ENCODE data around the gene KCNQ4. TPM values are rescaled to one million over a fixed set of nuclear protein-coding genes. Genes with fewer than 3 reads are reported as not detected.

Gene KCNQ4
- total and polyA plus RNA-seq, 7 experiments from 2014 or later = 0.10 to 0.97 (median 0.20) TPM; not detected in 1

DNA sequence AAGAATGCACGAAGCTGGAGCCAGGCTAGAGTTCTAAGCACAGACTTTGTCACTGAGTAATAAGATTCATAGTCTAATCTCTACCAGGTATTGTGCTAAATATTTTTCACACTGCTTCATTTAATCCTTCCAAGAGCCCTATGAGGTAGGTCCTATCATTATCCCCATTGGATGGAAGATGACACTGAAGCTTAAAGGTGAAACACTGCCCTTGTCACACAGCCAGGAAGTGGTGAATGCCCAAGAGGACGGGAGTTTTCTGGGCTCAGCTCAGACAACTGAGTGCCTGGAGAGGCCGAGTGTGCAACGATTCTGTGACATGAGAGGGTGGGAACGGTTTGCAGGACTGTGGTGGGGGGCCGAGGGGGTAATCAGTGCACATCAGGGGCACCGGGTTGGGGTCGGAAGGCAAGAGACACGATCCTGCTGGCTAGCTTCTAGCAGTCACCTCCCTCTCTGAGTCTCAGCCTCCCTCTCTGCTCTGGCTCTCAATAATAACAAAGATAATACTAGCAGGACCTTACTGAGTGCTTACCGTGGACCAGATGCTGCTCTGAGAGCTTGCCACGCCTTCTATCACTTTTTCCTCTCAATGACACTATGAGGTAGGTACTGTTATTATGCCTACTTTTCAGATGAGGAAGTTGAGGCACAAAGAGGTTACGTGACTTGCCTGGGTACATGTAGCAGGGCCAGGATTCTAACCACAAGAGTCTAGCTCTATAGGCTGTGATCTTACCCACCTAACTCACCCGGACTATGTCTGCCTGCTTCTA lies 12.4 kb downstream of the KCNQ4 start:
- H3K27ac Mint-ChIP-seq = peak overlapping the region; percentile 74 to 94 (median 86)
- Histone ChIP-seq H3K27me3 (ENCODE audit: control insufficient read depth in 2 of 2, insufficient read depth in 2 of 2, low read length in 2 of 2) (no peaks in the 10 kb centered on the region), H3K4me3 (ENCODE audit: low read length) (peak overlapping the region; percentile 27), H3K4me1 (ENCODE audit: control insufficient read depth in 2 of 2, insufficient read depth in 2 of 2, low read length in 2 of 2) (peaks cover 6 to 18% of the 10 kb centered on the region in 2 donors), H3K27ac (ENCODE audit: low read depth, low read length) (peak overlapping the region; percentile 59), H3K9me3 (ENCODE audit: control insufficient read depth in 2 of 3, low read length in 3 of 3) (no peaks in the 10 kb centered on the region), H3K36me3 (ENCODE audit: control insufficient read depth in 2 of 3, insufficient read depth in 3 of 3, low read length in 3 of 3) (no peaks in the 10 kb centered on the region)
- ChIA-PET CTCF (interaction anchor here (0.6 to 4.0 kb wide), 2 partner anchors 21 to 95 kb away, joined by 4 to 40 read pairs; no protein-coding TSS in a partner anchor), POLR2A (interaction anchor here (0.9 to 3.5 kb wide), 6 partner anchors 10 to 265 kb away, joined by 3 to 17 read pairs (median 5); partner anchors contain the start of genes CITED4, NFYC and ZNF684)
- no peaks in the 10 kb centered on the region for H3K36me3 Mint-ChIP-seq
- DNase-seq (no peak), ATAC-seq (peak; percentile 34)
- H3K4me3 Mint-ChIP-seq = peak overlapping the region; percentile 67 to 84 (median 74)
- H3K9me3 Mint-ChIP-seq = peaks cover 0 to 2% (median 0%) of the 10 kb centered on the region in 11 donors
- H3K27me3 Mint-ChIP-seq = peaks cover 0 to 5% (median 0%) of the 10 kb centered on the region in 5 donors
- intact Hi-C loops (cut with micrococcal nuclease) = no loop called here
- H3K4me1 Mint-ChIP-seq = peaks cover 13 to 49% (median 44%) of the 10 kb centered on the region in 7 donors

DNA sequence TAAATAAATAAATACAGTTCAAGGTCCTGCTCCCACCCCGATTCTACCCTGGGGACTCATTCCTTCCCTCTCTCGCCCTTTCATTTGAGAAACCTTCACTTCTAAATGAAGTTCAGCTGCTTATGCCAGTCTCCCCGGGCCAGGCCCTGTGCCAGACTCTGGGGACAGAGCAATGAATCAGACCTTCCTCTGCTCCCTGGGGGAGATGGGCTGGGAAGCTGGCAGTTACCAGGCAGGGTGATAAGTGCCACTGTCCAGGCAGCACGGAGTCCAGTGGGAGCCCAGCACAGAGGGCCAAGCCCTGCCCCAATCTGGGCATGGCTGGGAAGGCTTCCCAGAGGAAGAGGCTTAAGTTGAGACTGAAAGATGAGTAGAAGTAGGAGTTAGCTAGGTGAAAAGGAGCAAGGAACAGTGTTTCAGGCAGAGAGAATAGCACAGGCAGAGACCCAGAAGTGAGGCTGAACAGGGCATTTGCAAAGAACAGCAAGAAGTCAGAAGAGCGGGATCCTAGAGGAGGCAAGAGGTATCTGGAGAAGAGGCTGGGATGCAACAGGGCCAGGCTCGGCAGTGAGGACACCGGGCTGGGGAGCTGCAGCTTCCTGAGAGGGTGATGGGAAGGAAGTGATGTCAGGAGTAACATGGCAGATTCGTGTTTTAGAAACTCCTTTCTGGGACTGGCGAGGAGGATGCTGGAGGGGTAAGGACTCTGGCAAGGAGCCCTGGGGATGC lies 13.5 kb downstream of the KCNQ4 start:
- Mint-ChIP-seq H3K4me1 (peaks cover 22 to 60% (median 55%) of the 10 kb centered on the region in 7 donors), H3K4me3 (peak overlapping the region; percentile 51 to 87 (median 66))

DNA sequence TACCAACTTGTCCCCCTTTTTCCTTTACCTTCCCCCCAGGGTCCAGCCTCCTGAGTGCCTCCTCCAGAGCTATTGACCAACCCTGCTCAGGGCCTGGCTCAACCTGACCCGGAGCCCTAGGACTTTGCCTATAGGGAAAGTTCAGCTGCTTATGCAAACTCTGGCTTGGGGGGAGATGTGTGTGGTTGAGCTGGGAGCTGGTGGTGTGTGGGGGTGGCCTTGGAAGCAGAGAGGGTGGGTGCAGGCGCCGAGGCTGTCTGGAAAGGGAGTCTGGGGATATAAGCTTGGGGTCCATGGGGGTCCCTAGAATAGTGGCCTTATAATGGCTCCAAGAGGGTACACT lies 14.1 kb downstream of the KCNQ4 start:
- Histone ChIP-seq H3K27me3 (ENCODE audit: control insufficient read depth in 2 of 2, insufficient read depth in 2 of 2, low read length in 2 of 2) (no peaks in the 10 kb centered on the region), H3K9me3 (ENCODE audit: control insufficient read depth in 2 of 3, low read length in 3 of 3) (no peaks in the 10 kb centered on the region), H3K27ac (ENCODE audit: low read depth, low read length) (no peak overlapping the region), H3K36me3 (ENCODE audit: control insufficient read depth in 2 of 3, insufficient read depth in 3 of 3, low read length in 3 of 3) (no peaks in the 10 kb centered on the region), H3K4me1 (ENCODE audit: control insufficient read depth in 2 of 2, insufficient read depth in 2 of 2, low read length in 2 of 2) (peaks cover 18 to 29% of the 10 kb centered on the region in 2 donors), H3K4me3 (ENCODE audit: low read length) (no peak overlapping the region)
- H3K4me1 Mint-ChIP-seq = peaks cover 22 to 62% (median 57%) of the 10 kb centered on the region in 7 donors
- peak overlapping the region in 9 of 10 donors; percentile 28 to 87 (median 62) for H3K4me3 Mint-ChIP-seq
- CTCF ChIA-PET = interaction anchor here (4.0 kb wide), 1 partner anchor 23 kb away, joined by 40 read pairs; no protein-coding TSS in a partner anchor
- ATAC-seq (no peak), DNase-seq (no peak)
- POLR2A ChIA-PET = interaction anchor here (0.8 to 3.5 kb wide), 3 partner anchors 11 to 64 kb away, joined by 3 to 17 read pairs (median 5); partner anchors contain the start of gene CITED4
- peaks cover 0 to 5% (median 0%) of the 10 kb centered on the region in 5 donors for H3K27me3 Mint-ChIP-seq
- peak overlapping the region in 7 of 9 donors; percentile 13 to 90 (median 70) for H3K27ac Mint-ChIP-seq
- intact Hi-C loops (cut with micrococcal nuclease) = no loop called here
- no peaks in the 10 kb centered on the region for H3K36me3 Mint-ChIP-seq
- peaks cover 0 to 2% (median 0%) of the 10 kb centered on the region in 11 donors for H3K9me3 Mint-ChIP-seq

More for the DNA sequence above, 13.5 kb downstream of the KCNQ4 start:
- no peak for DNase-seq
- peaks cover 0 to 5% (median 0%) of the 10 kb centered on the region in 5 donors for H3K27me3 Mint-ChIP-seq
- POLR2A ChIA-PET = interaction anchor here (0.8 to 3.5 kb wide), 4 partner anchors 12 to 105 kb away, joined by 3 to 17 read pairs (median 8); partner anchors contain the start of genes CITED4 and NFYC
- Histone ChIP-seq H3K4me3 (ENCODE audit: low read length) (peak overlapping the region; percentile 10), H3K4me1 (ENCODE audit: control insufficient read depth in 2 of 2, insufficient read depth in 2 of 2, low read length in 2 of 2) (peaks cover 17 to 29% of the 10 kb centered on the region in 2 donors), H3K27ac (ENCODE audit: low read depth, low read length) (no peak overlapping the region), H3K36me3 (ENCODE audit: control insufficient read depth in 2 of 3, insufficient read depth in 3 of 3, low read length in 3 of 3) (no peaks in the 10 kb centered on the region), H3K9me3 (ENCODE audit: control insufficient read depth in 2 of 3, low read length in 3 of 3) (no peaks in the 10 kb centered on the region), H3K27me3 (ENCODE audit: control insufficient read depth in 2 of 2, insufficient read depth in 2 of 2, low read length in 2 of 2) (no peaks in the 10 kb centered on the region)
- no peaks in the 10 kb centered on the region for H3K36me3 Mint-ChIP-seq
- no peak for ATAC-seq
- CTCF ChIA-PET = interaction anchor here (4.0 kb wide), 1 partner anchor 23 kb away, joined by 40 read pairs; no protein-coding TSS in a partner anchor
- intact Hi-C loops (cut with micrococcal nuclease) = no loop called here
- H3K27ac Mint-ChIP-seq = peak overlapping the region; percentile 32 to 90 (median 70)
- peaks cover 0 to 2% (median 0%) of the 10 kb centered on the region in 11 donors for H3K9me3 Mint-ChIP-seq

DNA sequence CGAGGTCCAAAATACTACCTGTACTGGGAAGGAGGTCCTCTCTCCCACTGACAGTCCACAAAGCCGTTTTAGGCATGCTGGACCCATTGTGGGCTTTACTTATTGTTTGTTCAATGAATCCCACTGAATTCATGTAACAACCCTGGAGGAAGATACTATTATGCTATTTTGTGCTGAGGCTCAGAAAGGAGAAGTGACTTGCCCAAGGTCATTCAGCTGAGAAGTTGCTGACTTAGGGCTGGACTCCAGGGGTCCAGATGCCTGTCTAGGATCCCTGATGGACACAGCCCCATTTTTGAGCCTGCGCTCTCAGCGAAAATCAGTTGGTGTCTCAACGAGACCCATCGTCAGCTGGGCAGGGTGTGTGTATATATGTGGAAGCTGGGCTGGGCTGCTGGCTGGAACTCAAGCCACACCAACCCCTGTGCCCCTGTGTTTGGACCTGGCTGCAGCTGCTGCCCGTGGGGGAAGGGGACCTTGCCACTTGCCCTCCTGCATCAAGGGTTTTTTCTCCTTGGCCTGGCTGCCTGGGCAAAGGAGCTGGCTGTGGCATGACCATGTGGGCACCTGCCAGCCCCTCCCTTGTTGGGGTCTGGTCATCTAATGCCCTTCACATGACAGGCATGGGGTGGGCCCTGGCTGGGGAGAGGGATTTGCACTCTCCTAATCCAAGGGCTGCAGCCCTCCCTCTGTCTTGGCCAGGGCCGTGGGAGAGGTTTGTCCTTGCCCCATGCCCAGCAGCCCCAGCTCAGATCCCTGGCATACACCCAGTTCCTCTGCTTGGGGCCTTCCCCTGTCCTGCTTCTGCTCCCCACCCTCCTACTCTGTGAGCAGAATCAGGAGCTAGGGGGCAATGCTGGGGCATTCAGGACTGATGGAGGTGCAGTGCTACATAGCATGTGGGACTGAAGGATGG lies 15.0 kb downstream of the KCNQ4 start:
- intact Hi-C loops (cut with micrococcal nuclease) = no loop called here
- H3K4me1 Mint-ChIP-seq = peaks cover 22 to 63% (median 55%) of the 10 kb centered on the region in 7 donors
- no peak overlapping the region for H3K4me3 Mint-ChIP-seq
- H3K9me3 Mint-ChIP-seq = peaks cover 0 to 2% (median 0%) of the 10 kb centered on the region in 11 donors
- ATAC-seq (no peak), DNase-seq (no peak)
- H3K27me3 ChIP-seq (ENCODE audit: control insufficient read depth in 2 of 2, insufficient read depth in 2 of 2, low read length in 2 of 2) = no peaks in the 10 kb centered on the region
- H3K27ac Mint-ChIP-seq = peak overlapping the region in 2 of 9 donors; percentile 48 to 86
- H3K4me1 ChIP-seq (ENCODE audit: control insufficient read depth in 2 of 2, insufficient read depth in 2 of 2, low read length in 2 of 2) = peaks cover 18 to 29% of the 10 kb centered on the region in 2 donors
- CTCF ChIA-PET = interaction anchor here (1.0 kb wide), 1 partner anchor 23 kb away, joined by 3 read pairs; no protein-coding TSS in a partner anchor
- H3K36me3 Mint-ChIP-seq = no peaks in the 10 kb centered on the region
- no peak overlapping the region for H3K4me3 ChIP-seq (ENCODE audit: low read length)
- H3K9me3 ChIP-seq (ENCODE audit: control insufficient read depth in 2 of 3, low read length in 3 of 3) = no peaks in the 10 kb centered on the region
- H3K36me3 ChIP-seq (ENCODE audit: control insufficient read depth in 2 of 3, insufficient read depth in 3 of 3, low read length in 3 of 3) = no peaks in the 10 kb centered on the region
- no peak overlapping the region for H3K27ac ChIP-seq (ENCODE audit: low read depth, low read length)
- POLR2A ChIA-PET = interaction anchor here (0.7 to 3.5 kb wide), 4 partner anchors 10 to 107 kb away, joined by 3 to 17 read pairs (median 4); partner anchors contain the start of genes CITED4 and NFYC
- H3K27me3 Mint-ChIP-seq = peaks cover 0 to 1% (median 0%) of the 10 kb centered on the region in 5 donors

DNA sequence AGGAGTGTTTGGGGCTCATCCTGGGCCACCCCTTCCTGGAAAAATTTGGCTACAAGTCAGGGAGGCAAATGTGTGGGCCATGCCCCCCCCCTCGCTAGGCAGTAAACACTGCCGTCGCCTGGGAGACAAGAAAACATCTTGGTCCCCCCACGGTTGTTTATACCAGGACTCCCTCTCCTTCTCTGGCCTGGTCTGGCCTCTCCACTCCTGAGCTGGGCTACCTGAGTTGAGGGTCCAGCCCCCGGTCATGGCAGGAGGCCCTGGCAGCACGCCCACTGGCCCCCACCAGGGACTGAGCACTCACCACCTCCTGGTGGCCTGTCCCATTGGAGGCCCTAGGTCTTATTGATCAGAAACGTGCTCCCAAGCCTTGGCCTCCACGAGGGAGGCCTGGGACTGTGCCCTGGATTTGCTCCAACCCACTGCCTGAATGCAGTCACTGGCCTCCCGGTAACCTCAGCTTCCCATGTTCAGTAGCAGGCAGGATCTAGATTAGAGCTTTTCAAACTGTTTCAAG lies 15.8 kb downstream of the KCNQ4 start:
- Mint-ChIP-seq H3K4me3 (no peak overlapping the region), H3K27me3 (no peaks in the 10 kb centered on the region), H3K27ac (peak overlapping the region in 3 of 9 donors; percentile 10 to 80 (median 77)), H3K9me3 (peaks cover 0 to 2% (median 0%) of the 10 kb centered on the region in 11 donors), H3K36me3 (no peaks in the 10 kb centered on the region), H3K4me1 (peaks cover 22 to 58% (median 51%) of the 10 kb centered on the region in 7 donors)
- H3K27me3 ChIP-seq (ENCODE audit: control insufficient read depth in 2 of 2, insufficient read depth in 2 of 2, low read length in 2 of 2) = no peaks in the 10 kb centered on the region
- no peak overlapping the region for H3K27ac ChIP-seq (ENCODE audit: low read depth, low read length)
- peaks cover 18 to 27% of the 10 kb centered on the region in 2 donors for H3K4me1 ChIP-seq (ENCODE audit: control insufficient read depth in 2 of 2, insufficient read depth in 2 of 2, low read length in 2 of 2)
- ATAC-seq (no peak), DNase-seq (no peak)
- H3K36me3 ChIP-seq (ENCODE audit: control insufficient read depth in 2 of 3, insufficient read depth in 3 of 3, low read length in 3 of 3) = no peaks in the 10 kb centered on the region
- POLR2A ChIA-PET = no interaction called here
- intact Hi-C loops (cut with micrococcal nuclease) = no loop called here
- no peak overlapping the region for H3K4me3 ChIP-seq (ENCODE audit: low read length)
- CTCF ChIA-PET = no interaction called here
- H3K9me3 ChIP-seq (ENCODE audit: control insufficient read depth in 2 of 3, low read length in 3 of 3) = no peaks in the 10 kb centered on the region

Measured in naive thymus-derived CD4-positive, alpha-beta T cell (primary cell).